Inflammatory macrophage (primary cell): ENCODE data around the gene FICD.
A peak's percentile ranks its signal among the peaks of the same experiment; 100 is the strongest.
"Not testable (repeated sequence)": the region's sequence is repeated elsewhere in the genome, so short reads cannot be mapped to it uniquely, and the experiment has no call there.

Experiments used
- DNase-seq, 2 donors: peaks; one replicate each; pipeline ENCODE4 v3.0.0-alpha.2; 2020 to 2022
- total RNA-seq, 18 experiments: gene quantifications; one replicate each; lab custom pipeline; 2026; ENCODE audit warnings: mixed read lengths in 6 of 18, inconsistent platforms in 2 of 18; lab: John Stamatoyannopoulos, UW

Gene FICD
- total RNA-seq: 14.6 to 44.6 (median 23.9) reads per million in 18 experiments

- peak; percentile 99 for DNase-seq
These were observed at the start of gene FICD for GRCh38 chr12:108514973-108515814. FICD (plus strand) TSS chr12:108515277; CDS start chr12:108516973, 1,696 bp downstream.

DNA sequence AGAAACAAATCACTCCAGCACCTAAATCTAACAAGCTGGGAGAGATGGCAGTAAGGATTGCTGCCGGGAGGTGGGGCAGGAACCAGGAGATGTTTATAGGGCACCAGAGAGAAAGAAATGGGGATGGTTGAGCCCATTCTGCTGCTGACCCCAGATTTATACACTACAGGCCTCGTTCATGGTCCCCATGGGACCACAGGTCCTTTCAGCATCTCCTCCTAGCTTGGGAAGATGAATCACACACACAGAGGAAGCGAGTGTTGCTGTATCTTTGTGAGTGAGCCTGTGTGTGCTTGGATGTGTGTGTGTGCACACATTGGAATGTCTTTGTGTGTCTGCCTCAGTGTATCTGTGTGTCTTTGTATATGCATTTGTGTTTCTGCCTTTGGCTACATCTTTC lies 49.7 kb upstream of the FICD start:
- no peak for DNase-seq

DNA sequence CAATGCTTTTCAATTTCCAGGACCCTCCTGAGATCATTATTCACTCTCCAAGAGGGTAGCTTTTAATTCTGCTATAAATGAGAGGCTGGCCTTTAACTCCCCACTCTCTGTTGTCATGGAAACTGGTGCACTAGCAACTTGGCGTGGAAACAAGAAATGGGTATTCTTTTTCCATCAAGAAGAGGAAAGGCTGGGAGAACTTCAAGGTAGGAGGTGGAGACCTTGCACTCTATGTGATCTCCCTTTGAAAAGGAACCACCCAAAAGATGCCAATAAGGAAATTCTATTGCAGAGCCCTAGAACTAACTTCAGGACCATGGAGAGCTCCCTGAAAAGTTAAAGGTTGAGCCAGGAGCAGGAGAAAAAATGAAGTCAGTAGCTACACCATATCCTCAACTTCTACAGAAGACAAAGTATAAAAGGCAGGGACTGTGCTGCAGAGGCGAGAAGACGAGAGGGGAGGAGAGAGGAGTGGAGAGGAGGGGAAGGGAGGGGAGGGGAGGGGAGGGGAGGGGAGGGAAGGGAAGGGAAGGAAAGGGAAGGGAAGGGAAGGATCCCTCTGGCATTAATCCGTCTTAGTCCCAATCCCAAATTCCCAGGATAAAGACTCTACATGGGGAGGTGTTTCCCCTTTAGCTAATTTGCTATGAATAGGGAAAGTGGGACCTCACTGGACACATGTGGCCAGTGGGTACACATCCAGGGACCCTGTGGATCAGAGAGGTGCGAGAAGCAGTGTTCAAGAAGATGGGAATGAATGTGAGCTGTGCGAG lies 46.7 kb upstream of the FICD start:
- peak; percentile 7 to 42 for DNase-seq

GRCh38 chr12:108473400-108474055 lies 41.5 kb upstream of the FICD start:
- no peak for DNase-seq

DNA sequence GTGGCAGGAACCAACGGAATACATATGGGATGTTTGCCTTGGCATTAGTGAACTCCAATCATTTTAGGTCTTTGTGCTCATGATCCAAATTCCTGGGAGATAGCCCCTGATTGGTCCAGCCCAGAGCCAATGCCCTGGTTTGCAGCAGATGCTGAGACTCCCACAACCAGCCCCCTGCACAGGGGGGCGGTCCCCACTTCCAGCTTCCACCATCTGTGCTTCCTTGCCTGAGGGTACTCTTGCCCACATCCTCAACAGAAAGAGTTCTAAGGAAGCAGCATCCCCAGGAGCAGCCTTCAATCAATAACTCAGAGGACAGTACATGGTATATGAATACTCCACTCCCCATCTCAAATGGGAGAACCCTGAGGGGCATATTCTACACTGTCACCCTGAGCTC lies 39.7 kb upstream of the FICD start:
- DNase-seq: no peak

DNA sequence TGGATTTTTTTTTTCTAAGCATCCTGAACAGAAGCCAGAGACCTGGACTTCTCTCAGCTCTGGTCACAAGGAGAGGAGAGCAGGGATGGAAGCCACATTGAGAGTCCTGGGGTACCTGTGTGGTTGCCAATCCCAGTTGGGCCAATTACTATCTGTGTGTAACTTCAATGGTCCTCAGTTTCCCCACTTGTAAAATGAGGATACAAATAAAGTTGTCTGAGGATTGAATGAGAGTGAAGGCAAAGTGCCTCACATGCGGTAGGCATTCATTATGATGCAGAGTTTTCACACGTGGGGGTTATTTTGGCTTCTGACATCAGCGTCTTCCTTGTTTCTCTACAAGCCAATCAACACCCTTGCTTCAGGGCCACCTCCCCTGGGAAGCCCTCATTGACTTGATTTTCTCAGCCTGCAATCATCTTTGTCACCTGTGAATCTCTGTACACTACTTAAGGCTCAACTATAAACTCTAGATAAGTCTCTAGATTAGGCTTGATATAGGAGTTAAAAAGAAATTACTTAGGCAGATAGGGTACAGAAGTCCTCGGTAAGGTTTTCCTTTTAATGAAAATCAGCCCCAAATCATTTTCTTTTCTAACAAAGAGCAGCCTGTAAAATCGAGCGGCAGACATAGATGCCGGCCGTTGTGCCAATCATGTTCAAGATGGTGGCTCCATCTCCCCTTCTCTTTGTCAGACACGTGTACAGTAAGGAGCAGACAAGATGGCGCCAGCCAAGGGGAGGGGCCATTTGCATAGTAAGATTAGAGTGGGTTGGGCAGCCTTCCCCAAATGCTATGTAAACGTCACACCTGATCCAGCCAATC lies 37.8 kb upstream of the FICD start:
- DNase-seq: no peak

- DNase-seq: no peak
These were observed 37.2 kb upstream of the FICD start for GRCh38 chr12:108477881-108478259.

- no peak for DNase-seq
These were observed 36.4 kb upstream of the FICD start for GRCh38 chr12:108478611-108479206.

DNA sequence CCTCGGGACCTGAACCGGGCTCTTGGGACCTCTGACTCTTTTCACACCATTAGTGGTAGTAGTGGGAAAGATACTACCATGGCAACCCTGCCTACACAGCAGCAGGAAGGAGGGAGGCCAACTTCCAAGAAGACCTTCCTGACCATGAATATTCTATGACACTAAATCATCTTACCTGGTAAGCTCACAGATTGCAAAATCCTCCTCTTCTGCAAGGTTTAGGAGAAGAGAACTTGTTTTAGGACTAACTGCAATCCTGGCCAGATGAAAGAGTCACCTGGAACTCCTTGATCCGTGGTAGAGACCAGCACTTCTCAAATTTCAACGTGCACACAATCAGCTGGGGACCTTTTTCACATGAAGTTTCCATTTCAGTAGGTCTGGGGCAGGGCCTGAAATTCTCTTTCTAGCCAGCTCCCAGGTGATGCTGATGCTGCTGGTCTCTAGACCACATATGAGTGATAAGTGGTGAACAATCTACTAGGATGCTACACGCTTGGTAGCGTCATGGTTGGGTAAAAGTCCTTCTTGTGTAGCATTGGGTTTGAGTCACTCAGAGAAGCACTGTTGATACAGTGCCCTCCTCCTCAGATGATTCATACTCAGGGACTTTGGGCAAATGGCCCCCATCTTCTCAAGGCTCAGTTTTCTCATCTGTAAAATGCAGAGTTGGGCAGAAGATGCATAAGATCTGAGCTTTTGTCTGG lies 35.6 kb upstream of the FICD start:
- DNase-seq: no peak

GRCh38 chr12:108482717-108483212 lies 32.3 kb upstream of the FICD start:
- DNase-seq: no peak

- no peak for DNase-seq
These were observed 31.6 kb upstream of the FICD start for GRCh38 chr12:108483213-108484059.

DNA sequence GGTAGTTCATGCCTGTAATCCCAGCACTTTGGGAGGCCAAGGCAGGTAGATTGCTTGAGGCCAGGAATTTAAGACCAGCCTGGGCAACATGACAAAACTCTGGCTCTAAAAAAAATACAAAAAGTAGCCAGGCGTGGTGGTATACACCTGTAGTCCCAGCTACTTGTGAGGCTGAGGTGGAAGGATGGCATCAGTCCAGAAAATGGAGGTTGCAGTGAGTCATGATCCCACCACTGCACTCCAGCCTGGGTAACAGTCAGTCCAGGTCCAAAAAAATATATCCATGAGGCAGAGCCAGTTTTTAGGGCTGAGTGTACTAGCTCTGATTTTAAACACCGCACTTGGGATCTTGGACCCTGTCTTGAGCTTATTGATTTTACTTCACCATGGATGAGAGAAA lies 30.6 kb upstream of the FICD start:
- DNase-seq: no peak

GRCh38 chr12:108484845-108485244 lies 30.2 kb upstream of the FICD start:
- no peak for DNase-seq

DNA sequence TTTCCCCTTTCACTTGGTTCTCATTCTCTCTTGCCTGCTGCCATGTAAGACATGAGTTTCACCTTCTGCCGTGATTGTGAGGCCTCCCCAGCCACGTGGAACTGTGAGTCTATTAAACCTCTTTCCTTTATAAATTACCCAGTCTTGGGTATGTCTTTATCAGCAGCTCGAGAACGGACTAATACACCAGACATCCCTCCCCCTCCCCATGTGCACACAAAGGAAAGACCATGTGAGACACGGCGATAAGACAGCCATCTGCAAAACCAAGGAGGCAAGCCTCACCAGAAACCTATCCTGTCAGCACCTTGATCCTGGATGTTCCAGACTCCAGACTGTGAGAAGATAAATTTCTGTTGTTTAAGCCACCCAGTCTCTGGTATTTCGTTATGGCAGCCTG lies 29.7 kb upstream of the FICD start:
- DNase-seq: not testable (repeated sequence)

- DNase-seq: not testable (repeated sequence)
These were observed 28.0 kb upstream of the FICD start for GRCh38 chr12:108487029-108487428.

DNA sequence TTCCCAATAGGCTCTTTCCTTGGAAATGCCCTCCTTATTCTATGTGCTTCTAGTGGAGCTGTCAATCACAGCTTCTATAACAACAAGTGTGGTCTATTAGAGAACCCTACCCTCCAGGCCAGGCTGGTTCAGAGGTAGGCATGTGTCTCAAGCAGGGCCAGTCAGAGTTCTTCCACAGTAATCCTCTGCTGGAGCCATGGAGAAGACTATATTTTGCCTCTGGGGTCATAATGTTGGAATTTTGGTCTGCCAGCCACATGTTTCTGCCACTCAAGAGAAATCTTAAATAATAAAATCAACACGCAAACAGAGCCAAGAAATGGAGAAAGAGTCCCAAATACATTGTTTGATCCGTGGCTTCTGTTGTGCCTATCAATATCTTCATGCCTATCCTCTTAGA lies 23.8 kb upstream of the FICD start:
- no peak for DNase-seq

- peak; percentile 48 to 59 for DNase-seq
These were observed 20.0 kb upstream of the FICD start for GRCh38 chr12:108495054-108495453.

DNA sequence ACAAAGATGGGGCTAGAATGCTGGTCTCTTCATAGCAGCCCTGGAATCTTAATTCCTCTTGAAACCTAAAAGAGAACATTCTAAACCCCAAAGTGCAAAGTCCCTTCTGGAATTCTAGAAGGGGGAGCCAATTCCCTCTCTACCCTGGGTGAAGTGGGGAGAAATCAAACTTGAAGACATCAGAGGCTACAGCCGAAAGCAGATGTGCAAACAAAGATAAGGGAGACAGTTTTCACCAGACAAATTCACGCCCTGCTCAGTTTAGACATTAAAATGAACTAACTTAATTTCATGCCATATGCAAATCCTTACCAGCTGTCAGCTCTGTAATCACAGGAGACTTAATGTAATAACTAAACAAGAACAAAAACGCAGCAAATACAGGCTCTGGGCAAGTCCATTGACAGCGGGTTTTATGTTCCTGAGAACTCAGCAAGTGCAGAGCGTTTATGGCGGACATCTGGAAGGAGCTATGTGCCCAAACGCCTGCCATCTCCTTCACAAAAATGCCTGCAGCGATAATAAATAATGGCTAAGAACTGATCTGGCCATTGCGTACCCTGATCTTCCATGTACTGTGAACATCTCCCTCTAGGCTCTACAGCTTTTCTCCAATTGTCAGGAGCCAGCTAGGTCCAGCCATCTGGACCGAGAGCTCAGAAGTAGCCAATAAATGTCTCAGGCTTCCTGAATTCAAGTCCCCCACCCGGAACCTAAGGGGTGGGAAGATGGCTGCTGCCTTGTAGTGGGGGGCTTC lies 19.1 kb upstream of the FICD start:
- no peak for DNase-seq

- DNase-seq: no peak
These were observed 16.9 kb upstream of the FICD start for GRCh38 chr12:108498136-108498535.
